GM21825 (cell line): Measurements from ENCODE around the gene GLRX5.

ENCODE experiments used
- ATAC-seq: cut with Tn5 transposase; IDR thresholded peaks from one replicate; pipeline ENCODE4 v1.9.1; 2021; ENCODE audit warnings: mild to moderate bottlenecking, moderate library complexity; ENCODE audit not compliant: unreplicated experiment

Gene GLRX5

DNA sequence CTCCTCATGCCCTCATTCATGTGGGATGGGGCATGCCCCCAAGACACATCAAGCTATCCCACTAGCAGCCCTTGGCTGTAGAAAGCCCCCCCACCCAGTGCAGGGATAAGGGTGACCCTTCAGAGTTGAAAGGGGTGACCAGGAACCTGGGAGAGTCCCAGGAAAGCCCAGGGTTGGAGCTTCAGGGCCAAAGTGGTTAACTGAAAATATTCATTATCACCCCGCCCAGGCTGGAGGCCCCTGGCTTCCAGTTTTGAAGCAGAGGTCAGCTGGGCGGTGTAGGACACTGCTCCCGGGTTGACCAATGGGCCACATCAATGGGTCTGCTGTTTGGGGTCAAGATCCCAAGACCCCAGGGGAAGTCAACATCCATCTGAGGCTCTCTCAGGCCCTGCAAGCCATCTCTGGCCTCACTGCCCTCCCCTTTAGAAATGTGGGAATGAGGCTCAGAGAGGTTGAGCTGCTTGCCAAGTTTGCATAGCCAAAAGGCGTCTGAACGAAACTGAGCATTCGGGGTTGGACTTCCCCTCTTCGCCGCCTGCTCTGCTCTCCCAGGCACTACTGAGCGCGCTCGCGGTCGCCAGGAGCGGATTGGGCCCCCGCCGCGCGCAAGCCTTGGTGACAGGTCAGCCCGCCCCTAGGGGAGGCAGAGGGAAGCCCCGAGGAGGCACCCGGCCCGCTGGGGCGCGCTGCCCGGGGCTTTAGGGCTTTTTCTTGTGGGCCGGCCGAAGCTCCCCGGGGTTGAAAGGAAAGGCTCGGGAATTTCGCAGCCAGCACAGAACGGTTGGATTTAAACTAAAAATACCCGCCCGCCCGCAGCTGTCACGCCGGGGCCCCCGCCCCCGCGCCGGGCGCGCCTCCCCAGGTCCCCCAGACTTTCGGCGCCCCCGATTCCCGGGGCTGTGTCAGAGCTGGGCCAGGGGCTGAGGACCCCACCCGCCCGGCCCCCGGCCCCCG, 19.0 kb upstream of the GLRX5 start:
- ATAC-seq = peak; percentile 76

DNA sequence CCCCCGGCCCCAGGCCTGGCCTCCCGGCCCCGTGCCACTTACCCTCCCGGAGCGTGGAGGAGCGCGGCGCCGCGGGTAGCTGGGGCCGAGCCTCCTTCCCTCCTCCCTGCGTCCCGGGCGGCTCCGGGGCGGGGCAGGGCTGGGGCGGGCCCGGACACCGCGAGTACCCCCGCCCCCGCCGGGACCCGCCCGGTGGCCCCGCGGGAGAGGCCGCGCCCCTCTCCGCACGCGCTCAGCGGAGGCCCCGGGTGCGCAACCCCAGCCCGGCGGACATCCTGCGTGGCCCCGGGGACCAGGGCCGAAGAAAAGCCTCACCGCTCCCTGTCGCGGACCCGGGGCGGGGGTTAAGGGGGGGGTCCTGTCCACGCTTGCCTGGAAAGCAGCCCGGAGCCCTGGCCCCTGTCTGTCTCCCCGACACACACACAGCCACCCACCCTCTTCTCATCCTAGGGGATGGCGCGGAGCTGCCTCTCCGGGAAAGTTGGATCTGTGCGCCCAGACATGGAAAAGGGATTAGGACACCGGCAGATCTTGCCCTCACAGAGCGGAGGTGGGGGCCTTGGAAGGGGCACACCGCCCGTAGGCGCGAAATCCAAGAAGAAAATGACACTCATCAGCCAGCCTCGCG, 18.2 kb upstream of the GLRX5 start, which contains the start of gene SYNE3:
SYNE3 (minus strand) TSS at position 97 of the 628 bp plus-strand sequence. CDS start 40,829 bp downstream, outside the sequence.
- peak; percentile 35 for ATAC-seq

DNA sequence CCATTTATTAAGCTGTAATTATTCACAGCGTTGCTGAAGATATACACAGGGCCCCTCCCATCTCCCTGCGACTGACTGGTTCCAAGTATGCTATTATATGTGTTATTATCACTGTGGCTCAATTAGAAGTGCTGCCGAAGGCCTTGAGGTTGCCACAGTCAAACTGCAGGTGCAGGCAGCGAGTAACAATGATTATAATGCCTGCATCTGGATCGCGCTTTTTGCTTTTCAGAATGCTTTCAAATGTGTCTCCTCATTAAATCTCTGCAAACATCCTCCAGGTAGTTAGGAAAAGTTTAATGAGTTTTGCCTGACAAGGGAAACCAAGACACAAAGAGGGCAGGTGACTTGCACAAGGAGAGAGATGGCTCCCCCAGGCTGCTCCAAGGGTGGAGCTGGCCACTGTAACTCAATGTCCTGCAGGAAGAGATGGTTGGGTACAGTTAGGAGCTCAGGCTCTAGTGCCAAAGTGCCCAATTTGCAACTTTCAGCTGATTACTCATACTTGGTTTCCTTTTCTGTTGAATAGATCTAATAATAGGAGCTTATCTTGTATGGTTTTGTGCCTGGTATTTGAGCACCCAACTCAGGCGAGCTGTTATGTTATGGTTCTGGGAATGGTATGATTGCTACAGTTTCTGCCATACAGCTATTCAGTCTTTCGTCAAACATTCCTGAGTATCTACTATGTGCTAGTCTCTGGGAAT, 16.7 kb upstream of the GLRX5 start:
- ATAC-seq = no peak

DNA sequence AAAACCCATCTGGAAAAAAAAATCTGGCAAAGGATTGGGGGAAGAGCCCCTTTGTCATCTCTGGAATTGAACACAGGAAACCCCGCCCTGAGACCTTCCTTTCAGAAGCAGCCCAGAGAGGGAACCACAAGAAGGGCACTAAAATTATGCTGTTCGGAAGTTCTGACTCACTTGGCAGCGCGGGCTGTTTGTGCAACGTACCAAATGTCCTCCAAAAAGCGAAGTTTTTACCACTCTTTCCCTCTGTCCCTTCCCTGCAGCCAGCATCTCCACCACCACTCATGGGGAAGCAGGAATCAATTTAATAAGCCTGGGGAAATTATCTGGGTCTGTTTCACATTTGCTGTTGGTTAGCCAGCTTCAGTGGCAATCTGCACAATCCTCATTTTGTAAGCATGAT, 15.2 kb upstream of the GLRX5 start:
- peak; percentile 20 for ATAC-seq

DNA sequence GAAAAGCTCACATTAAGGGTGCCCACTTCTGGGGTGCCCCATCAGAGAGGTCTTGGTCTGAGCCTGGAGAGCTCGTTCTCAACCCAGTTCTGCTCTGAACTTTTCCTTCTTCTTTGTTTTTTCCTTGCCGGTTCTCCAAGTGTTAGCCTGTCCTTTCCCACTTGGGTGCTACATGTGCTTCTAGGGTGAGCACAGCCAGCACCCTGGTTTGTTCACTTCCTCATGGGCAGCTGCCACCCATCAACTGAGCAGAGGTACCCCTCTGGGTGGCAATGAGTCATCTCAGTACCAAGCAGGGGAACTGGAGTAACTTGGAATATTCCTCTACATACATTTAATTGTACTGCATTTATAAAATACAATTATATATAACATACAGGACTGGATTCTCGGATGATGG, 14.5 kb upstream of the GLRX5 start:
- ATAC-seq = no peak

DNA sequence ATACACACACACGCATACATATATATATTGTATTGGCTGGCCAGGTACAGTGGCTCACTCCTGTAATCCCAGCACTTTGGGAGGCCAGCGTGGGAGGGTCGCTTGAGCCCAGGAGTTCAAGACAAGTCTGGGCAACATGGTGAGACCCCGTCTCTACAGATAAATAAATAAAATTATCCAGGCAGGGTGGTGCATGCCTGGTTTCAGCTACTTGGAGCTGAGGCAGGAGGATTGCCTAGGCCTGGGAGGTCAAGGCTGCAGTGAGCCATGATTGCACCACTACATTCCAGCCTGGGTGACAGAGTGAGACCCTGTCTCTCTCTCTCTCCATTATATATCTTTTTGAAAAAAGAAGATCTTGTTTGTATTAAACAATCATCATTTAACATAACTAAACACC, 13.8 kb upstream of the GLRX5 start:
- ATAC-seq = no peak

DNA sequence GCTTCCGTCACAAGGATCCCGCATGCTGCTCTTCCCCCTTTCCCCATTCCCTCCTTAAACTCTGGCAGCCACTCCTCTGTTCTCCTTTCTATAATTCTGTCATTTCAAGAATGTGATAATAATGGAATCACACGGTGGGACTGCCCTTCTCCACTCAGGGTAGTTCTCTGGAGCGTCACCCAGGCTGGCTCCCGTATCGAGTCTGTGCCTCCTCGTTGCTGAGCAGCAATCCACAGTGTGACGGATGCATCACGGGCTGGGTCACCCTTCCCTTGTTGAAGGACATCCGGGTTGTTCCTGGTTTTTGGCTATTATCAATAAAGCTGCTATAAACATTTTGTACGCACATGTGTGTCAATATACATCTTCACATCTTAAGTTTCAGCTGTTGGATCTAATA, 12.7 kb upstream of the GLRX5 start:
- ATAC-seq = no peak

DNA sequence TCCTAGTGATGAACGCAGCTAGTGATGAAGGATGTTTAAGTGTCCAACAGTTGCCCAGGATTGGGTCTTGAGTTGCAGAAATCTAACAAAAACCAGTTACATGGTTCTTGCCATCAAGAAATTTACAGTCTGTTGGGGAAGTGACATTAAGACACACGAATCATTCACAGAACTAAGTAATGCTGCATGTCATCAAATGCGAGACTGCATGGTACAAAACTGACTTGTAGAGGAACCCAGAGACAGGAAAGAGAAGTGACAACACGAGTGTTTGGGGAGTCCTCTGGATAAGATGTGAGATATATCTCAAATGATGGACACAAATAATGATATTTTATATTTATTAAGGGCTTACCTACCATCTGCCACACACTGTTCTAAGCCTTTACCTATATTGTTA, 12.3 kb upstream of the GLRX5 start:
- ATAC-seq = no peak

DNA sequence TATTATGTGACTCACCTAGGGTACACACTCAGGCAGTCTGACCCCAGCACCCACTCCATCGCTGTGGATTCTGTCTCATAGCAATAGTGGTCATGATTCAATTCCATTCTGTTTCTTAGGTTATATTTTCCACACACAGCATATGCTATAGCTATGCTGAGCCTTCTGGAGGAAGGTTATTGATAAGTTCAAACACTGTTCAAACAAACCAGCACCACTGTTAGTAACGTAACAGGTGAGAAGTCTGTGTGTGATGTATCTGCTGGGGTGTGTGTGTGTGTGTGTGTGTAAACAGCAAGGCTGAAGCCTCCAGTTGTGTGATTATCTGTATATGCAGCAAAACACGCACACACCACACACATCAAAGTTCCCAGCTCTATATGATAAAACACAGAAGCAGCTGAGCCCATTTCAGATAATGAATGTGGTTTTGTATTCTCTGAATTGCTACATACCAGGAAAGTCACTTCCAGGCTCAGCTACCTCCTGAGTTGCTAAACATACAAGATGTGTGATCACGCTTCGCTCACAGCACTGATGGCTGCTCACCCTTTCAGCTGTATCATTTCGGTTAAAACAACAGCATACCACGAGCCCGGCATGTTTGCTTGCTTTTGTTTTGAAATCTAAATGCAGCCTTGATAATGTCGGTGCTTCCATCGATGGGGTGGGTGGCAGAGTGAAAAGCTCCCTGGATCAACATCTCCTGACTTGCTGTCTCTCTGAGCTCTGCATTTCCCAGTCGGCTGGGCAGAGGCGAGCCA, 11.6 kb upstream of the GLRX5 start:
- no peak for ATAC-seq

DNA sequence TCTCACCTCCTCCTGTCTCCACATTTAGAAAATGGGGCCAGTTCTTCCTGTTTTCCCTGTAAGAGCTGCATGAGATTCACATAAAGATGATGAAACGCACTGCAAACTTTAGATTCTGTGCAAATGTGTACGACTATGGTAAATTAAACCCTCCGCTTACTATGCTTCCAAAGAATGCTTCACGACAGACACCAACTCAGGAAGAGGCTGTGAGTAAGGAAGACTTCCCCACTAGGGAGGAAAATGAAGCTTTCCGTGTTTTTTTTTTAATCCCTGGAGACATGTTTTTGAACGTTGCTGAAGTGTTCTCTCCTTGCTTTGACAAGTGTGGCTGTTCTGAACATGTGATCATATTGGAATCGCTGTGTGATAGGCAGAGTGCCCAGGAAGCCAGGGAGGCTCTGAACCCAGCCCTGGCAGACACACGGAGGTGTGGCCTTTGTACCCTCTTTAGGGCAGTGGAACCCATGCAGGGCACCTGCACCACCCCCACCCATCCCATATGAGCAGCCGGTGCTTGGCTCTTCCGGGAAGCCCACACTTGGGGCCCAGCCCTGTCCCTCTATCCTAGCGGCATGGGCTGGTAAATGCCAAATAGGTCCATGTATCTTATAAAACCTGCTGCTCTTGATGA, 10.9 kb upstream of the GLRX5 start:
- no peak for ATAC-seq

DNA sequence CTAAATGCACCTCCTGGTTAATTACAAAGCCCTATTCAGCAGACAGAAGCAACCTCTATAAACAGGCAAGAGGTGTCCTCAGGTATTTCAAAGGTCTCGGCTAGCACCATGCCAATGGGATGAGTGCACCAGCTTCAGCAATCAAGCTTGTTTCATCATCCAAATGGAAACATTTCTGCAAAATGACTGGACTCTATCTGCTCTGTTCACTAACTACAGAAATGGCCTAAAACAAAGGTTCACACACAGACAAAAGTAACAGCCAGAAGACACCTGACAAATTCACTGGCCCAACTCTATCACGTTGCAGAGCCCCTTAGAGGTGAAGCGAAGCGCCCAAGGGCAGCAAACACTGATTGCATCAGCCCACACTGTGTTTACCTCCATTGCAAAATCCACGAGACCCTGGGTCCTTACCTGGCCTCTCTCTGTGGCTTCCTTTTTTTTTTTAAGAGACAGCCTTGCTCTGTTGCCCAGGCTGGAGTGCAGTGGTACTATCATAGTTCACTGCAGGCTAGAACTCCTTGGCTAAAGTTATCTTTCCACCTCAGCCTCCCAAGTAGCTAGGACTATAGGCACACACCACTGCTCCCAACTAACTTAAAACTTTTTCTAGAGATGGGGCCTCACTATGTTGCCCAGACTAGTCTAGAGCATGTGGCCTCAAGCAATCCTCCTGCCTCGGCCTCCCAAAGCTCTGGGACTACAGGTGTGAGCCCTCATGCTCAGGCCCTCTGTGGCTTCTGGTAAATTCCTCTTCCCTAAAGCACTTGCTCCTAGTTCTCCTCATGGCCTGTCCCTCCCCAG, 9.9 kb upstream of the GLRX5 start:
- no peak for ATAC-seq

DNA sequence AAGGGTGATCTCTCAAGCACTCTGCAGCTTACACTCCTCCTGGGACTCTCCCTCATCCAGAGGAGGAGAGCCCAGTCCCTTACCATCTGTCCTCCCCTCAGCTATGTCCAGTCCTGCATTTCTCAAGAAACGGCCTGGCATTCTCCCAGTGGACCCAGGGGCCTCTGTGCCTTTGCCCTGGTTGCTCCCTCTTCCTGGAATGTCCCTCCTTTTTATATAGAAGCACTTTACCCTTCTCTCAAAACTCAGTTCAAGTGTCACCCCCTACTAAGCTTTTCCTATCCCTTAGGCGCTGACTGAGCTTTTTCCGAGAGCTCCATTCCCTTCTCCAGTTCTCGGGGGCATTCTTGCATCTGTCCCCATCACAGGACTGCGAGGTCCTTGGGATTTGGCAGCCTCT, 8.9 kb upstream of the GLRX5 start:
- no peak for ATAC-seq

DNA sequence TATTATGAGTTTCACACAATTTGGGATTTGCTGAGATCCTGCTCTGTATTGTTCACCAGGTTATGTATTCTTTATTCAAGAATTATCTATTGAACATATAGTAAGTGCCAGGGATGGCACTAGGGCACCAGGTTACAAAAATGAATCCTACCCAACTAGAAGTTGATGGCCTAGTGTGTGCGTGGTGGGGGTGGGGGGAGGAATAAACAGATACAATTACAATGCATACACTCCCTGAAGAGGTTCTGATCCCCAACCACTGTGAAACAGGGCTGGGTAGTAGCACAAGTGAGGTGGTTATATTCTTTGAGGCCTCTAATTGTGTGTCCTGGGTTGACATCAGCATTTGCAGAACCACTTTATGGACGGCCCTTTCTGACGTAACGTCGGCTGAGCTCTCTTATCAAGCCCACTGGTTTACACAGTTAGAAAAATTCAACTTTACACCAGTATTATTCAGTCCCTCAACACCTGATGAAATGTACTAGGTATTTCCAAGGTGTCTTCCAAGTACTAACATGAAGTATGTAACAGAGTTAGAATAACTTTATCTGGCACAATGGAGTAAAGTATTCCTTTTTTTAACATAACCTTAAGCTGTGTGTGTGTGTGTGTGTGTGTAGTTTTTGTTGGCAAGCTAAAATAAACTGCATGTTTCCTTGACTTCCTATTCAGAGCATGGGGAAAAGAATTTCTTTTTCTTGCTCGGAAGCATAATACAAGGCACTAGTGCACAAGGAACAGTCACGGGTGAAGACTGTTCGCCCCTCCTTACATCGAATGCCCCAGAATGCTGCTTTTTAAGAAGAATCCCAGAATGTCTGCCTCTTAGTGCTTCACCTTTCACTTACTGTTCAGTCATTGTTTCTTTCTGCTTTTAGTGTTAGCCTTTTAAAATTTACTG, 8.1 kb upstream of the GLRX5 start:
- ATAC-seq = no peak

DNA sequence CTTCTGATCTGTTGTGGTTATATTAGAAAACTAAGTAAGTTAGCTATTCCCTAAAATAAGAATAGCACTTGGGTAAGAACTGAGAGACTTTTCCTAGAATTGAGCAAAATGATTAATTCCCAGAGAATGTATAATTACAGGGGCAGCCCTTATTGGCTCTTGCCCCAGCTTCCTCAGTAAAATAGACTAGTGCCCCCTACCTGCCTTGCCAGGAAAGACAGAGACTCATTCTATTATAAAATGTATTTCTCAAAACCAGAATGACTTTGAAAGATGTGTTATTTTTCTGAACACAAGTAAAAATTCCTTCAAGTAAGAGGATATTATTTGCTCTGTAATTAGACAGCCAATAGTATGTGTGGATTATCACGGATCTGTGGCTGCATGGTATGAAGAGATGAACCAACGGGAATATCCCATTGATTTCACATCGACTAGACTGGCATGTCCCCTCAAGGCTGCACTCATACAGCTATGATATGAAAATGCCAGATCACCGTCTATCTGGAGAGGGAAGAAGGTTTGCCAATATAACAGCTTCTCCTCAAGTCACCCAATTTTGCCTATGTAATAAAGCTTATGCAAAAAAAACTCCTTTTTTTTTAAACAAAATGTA, 7.4 kb upstream of the GLRX5 start:
- ATAC-seq = no peak

DNA sequence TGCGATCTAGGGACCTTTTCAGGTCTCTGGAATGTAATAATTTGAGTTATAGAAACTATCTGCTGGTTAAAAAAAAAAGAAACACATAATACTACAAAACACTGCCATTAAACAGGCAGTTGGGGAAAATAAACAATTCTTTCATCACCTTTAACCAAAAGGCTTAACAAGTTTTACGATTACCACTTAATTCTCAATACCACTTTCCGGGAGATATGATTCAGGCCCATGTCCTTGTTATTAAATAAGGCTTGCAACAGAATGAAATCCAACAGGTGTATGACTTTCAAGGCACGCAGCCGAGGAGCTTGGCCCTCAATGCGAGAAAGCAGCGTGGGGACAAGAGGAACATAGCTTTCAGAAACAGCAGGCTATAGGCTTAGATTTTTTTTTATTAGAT, 5.6 kb upstream of the GLRX5 start:
- ATAC-seq = no peak

DNA sequence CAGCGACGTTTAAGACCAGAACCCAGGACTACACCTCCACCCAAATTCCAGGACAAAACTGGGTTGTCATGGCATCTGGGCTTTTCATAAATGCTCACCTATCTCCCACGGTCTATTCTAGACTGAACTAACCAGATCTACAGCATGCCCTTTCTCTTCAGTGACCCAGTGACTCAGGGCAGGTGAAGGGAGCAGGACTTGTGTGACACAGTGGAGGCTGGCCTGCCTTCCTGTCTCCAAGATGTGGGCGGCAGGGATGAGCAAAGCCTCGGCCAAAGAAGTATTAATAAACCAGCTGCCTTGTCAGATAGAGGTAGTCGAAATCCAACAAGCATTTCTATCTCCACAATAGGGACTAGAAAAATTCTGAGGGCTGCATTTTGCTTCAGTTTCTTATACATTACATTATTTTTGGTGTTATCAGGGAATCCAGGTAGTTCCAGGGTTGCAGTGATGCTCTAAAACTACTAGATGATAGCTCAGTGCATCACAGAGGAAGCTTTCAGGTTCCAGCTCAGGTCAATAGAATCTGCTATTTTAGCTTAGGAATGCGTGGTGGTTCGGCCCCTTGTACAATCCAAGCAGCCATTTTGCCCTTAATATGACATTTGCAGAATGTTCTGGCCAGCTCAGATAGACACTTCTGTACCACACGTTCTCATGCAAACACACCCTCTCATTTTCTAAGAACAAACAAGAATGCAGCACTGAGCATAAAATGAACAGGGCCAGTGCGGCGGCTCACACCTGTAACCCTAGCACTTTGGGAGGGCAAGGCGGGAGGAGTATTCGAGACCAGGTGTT, 4.2 kb upstream of the GLRX5 start:
- ATAC-seq = no peak

DNA sequence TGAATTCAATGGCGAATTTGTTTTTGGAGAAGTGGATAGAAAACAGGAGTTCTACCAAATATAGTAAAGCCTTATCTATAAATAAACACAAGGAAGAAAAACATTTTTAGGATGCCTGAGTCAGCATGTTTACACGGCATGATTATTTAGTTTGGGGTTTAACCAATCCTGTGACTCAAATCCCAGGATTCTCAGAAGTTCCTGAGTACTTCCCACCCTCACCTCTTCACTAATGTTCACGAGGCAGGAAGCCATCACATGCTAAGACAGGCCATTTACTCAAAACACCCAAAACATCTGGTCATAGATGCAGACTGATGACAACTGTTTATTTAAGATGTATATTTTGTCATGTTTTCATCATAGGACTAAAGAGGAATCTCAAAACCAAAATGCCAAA, 3.4 kb upstream of the GLRX5 start:
- ATAC-seq = no peak
